ENCODE measurements around the gene RREB1.

The RREB1 gene

DNA sequence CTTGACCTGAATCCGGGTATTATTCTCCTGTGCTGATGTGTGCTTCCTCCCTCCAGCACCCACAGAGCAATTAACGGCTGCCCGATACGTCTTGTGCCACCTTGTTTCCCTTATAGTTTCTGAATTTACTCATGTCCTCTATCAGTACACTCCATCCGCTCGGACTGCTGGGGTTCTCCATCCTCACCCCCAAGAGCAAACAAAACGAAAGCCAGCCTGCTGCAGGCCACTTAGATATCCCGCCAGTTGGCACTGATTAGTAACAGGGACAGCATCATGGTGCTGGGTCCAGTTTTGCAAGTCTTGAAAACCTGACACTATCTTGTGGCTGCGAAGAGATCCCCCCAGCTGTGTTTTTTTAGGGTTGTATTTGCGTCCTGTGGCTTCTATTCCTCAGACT is 133.4 kb downstream of the RREB1 start:
- no peak for DNase-seq (ENCODE audit: low read depth in 2 of 3, low spot score in 2 of 3)

DNA sequence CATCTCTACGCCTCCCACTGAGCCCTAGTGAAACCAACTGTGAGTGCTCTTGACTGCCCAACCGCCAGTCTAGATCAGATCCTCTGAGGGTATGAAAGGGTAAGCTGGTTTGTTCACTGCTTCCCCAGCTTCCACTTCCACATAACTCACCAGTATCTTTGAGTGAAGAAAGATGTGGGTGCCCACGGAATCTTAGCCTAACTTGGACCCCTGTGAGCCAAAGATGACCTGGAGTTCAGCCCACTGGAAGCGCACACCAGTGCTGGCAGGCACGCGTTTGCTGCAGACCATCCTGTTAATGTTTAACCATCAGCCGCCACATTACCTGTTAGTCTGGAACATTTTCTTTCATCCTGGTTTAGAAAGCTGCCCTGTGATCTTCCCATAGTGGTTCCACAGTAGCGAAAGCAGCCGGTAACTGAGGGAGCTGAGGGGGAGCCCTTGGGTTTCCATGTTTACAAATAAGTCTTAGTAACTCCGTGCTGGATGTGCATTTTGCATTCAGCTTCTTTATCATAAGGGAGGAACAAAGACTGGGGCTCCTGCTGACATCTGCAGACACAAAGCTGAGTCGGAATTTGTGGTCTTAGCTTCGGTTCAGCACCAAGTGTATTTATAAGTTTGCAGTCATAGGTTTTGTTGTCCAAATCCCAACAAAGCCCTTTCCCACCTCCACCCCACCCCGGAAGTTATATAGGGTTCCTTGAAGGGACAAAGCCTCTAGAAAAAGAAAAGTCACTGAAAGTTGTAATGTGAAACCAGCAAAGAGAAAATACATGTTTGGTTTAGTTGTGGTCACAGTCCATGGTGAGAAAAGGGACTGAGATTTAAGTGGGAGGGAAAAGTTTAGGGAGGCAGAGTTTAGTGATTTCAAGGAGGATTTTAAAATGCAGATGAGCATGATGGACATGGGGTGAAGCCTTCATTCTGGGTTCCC is 134.2 kb downstream of the RREB1 start:
- no peak for DNase-seq (ENCODE audit: low read depth in 2 of 3, low spot score in 2 of 3)

DNA sequence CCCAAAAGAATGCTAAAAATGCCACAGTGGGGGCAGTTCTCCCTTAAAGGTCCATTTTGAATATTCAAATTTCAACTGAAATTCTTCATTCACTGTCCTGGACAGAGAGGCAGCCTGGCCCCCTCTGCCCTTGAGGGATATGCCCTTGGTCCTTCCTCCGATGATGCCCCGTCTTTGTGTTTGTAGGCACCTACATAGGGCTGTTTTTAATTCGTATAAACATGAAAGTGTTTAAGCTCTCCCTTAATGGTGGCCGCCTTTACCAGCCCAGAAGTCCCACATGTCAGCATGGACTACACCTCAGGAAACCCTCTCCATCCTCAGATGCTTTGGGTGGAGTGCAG is 135.0 kb downstream of the RREB1 start:
- no peak for DNase-seq (ENCODE audit: low read depth in 2 of 3, low spot score in 2 of 3)

DNA sequence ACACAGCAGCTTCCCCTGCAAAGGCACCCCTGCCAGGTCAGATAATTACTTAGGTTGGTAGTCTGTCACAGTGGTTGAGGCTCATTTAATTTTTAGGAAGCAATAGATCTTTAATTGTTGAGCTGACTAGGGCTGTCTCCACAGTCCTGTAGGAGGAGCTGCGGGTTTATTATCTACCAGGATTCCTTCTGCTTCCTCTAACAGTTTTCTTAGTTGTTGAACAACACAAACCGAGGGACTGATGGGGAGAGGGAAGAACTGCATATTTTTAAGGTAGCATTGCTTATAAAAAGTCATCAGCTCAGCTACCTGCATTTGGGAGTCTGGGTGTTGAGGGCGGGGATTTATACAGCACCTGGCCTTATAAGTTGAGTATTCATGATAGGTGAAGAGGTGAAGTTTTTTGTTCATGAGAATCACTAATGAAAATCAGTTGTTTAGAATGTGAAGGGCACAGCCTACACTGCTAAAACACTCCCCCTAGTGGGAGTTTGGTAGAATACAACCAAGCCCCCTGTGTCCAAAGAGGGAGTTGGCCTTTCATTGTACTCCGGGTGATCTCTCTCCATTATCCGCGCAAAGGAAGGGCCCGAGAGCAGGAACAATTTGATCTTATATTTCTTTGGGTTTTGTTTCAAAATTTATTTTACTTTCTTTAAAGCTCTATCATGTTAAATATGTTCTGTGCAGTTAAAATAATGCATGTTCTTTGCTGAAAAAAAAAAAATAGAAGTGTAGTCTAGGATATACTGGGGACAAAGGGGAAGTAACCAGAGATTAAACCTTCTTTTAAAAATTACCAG is 135.6 kb downstream of the RREB1 start:
- no peak for DNase-seq (ENCODE audit: low read depth in 2 of 3, low spot score in 2 of 3)

DNA sequence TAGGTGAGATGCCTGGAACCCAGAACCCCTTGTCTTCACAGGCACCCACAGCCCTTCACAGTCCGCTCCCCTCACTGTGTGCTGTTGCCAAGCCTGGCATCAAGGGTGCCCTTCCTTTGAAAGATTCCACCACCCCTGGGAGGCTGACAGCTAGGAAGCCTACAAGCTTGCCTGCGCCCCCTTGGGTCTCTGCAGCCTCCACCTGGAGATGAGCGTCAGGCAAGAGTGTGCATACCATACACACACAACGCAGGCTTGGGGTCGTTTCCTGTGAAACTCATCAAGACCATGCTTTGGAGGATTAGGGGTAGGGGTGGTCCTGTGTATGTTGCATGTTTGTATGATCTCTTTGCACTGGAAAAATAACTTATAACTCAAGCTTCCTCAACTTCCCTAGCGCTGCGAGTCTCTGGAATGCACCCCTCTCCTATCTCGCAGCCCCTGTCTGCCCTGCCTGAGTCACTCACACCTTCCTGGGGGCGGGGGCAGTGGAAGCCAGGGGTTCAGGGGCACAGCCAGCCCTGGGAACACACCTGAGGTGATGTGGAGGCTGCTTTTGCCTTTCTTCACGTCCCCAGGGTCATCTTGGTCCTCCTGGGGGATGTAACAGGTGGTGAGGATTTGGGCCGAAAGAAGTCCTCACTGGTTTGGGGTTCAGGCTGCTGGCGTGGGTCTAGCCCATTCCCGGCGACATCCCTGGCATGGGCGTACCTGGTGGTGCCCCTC is 138.1 kb downstream of the RREB1 start:
- DNase-seq (ENCODE audit: low read depth in 2 of 3, low spot score in 2 of 3) = no peak

DNA sequence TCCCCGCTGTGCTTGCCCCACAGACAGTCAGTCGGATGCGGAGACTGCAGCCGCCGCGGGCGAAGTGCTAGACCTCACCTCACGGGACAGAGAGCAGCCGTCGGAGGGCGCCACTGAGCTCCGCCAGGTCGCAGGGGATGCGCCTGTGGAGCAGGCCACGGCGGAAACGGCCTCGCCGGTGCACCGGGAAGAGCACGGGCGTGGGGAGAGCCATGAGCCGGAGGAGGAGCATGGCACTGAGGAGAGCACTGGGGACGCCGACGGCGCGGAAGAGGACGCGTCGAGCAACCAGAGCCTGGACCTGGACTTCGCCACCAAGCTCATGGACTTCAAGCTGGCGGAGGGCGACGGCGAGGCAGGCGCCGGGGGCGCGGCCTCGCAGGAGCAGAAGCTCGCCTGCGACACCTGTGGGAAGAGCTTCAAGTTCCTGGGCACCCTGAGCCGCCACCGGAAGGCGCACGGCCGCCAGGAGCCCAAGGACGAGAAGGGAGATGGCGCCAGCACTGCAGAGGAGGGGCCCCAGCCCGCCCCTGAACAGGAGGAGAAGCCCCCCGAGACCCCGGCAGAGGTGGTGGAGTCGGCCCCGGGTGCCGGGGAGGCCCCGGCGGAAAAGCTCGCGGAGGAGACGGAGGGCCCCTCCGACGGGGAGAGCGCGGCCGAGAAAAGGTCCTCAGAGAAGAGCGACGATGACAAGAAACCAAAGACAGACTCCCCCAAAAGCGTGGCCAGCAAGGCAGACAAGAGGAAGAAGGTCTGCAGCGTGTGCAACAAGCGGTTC is 138.8 kb downstream of the RREB1 start:
- DNase-seq (ENCODE audit: low read depth in 2 of 3, low spot score in 2 of 3) = no peak

DNA sequence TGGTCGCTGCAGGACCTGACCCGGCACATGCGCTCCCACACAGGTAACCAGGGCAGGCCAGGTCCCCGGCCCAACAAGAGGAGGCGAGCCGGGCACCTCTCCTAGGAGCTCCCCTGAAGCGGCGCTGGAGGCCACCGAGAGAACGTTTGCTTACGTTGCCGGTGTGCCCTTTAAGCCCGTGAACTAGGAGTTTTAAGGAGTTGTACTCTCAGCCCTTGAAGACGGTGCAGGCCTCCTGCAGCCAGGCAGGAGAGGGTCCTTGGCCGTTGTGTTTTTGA is 139.4 kb downstream of the RREB1 start:
- no peak for DNase-seq (ENCODE audit: low read depth in 2 of 3, low spot score in 2 of 3)

DNA sequence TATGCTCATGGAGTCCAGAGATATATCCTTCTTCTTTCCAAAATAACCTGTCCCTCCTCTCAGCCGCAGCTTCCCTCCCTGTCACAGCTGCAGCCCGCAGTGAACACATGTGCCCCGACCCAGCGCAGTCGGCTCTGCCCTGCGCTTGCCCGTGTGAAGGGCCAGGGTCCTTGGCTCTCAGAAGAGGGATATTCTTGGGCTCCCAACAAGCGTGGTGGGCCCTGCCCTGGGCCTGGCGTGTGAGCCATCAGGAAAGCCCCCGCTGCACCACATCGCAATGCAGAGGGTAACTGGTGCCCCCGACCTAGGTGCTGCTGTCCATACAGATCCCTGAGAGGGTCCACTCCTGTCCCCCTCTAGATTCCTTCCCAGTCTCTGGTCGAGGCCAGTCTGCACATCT is 140.1 kb downstream of the RREB1 start:
- DNase-seq (ENCODE audit: low read depth in 2 of 3, low spot score in 2 of 3) = no peak

DNA sequence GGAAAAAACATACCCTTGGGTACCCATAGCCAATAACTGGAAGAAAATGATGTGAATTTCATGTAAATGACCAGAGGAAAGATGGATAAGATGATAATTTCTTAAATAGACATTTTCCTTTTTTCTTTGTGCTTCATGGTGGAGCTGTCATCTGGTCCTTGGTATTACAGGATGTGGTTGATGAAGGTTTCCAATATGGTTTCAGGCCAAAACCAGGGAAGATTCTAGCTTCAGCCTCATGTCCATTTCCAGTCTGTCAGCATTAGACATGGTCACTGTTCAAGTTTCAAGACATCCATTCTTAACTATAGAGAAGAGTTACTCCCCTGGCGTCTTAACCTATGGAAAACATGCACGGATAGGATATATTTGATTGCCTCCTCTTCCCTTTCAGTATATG is 141.6 kb downstream of the RREB1 start:
- no peak for DNase-seq (ENCODE audit: low read depth in 2 of 3, low spot score in 2 of 3)

DNA sequence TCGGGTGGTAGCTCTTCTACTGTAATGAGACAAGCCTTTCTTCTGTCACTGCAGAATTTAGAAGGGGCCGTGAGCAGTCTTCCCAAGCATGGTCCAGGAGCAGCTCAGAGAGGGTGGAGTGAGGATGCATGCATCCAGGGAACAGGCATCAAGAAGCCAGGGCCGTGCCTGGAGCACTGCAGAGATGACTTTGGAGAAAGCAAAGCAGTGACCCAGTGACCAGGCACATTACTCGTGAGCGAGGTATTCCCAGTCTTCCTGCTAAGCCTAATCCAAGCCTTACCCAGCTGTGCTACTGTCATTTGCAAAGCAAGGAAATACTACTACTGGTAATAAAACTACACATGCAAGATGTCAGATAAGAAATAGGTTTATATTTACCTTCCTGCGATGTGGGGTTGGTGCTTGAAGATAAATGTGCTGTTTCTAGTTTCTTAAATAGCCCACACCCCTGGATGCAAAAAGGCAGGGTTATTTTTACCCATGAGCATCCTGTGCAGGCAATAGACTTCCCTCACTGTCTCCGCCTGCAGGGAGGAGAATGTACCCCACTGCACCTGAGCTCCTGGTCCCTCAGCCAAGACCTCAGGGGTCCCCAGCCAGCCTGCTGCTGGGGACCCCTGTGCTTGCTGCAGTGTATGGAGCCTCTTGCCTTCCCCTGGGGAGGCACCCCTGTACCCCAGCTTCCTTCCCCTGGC is 142.3 kb downstream of the RREB1 start:
- DNase-seq (ENCODE audit: low read depth in 2 of 3, low spot score in 2 of 3) = no peak

DNA sequence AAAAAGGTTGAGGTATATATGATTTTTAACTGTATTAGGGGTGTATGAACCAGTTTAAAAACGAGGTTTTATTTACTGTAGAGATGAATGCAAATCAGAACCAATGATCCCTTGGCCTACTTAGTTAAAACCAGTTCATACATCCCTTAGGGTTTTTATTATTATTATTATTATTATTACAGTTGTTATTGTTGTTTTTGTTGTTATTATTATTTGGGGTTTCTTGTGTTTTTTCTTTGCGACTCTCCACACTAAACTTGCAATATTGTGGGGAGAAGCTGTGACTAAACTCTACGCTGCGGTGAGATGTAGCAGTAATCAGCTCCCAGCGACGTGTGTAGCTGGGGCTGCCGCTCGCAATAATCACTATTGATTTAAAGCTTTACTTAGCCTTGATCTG is 143.1 kb downstream of the RREB1 start:
- no peak for DNase-seq (ENCODE audit: low read depth in 2 of 3, low spot score in 2 of 3)

DNA sequence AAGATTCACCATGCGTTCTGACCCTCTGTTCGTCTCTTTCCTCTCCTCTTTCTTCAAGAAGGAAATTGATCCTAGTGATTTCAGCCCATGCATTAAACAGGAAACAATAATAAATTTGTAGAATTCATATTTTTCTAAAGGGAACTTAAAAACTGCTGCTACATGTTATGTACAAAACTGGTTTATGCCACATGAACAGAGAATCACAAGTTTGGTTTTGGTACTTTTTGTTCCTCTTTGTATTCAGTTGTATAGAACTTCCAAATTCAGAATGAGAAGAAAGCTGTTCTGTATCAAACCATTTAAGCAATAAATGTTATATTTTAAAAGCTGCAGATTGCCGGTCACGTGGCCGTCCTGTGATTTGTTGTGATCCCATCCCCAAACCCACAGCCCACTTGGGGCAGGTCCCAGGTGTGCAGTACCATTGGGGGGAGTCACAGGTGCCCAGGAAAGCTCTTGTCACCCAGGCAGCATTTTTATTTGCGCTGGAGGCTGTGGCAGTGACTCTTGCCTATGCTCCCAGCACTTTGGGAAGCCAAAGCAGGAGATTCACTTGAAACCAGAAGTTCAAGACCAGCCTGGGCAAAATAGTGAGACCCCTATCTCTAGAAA is 144.0 kb downstream of the RREB1 start:
- DNase-seq (ENCODE audit: low read depth in 2 of 3, low spot score in 2 of 3) = no peak

DNA sequence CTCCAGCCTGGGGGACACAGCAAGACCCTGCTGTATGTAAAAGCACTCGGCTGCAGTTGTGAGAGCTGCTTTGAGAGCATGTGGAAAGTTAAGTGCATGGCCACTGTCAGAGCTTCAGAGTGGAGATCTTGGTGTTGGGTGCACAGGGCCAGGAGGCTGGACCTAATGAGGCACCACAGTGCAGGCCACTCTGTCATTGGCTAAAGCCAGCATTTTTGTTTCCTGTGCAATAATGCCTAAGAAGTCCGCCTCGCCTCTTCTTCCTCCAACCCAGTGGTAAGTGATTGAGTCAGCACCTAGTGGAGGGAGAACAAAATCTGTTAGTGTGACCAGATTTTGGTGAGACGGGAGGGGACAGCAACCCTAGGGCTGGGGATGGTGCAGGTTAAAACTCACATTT is 144.6 kb downstream of the RREB1 start:
- no peak for DNase-seq (ENCODE audit: low read depth in 2 of 3, low spot score in 2 of 3)

DNA sequence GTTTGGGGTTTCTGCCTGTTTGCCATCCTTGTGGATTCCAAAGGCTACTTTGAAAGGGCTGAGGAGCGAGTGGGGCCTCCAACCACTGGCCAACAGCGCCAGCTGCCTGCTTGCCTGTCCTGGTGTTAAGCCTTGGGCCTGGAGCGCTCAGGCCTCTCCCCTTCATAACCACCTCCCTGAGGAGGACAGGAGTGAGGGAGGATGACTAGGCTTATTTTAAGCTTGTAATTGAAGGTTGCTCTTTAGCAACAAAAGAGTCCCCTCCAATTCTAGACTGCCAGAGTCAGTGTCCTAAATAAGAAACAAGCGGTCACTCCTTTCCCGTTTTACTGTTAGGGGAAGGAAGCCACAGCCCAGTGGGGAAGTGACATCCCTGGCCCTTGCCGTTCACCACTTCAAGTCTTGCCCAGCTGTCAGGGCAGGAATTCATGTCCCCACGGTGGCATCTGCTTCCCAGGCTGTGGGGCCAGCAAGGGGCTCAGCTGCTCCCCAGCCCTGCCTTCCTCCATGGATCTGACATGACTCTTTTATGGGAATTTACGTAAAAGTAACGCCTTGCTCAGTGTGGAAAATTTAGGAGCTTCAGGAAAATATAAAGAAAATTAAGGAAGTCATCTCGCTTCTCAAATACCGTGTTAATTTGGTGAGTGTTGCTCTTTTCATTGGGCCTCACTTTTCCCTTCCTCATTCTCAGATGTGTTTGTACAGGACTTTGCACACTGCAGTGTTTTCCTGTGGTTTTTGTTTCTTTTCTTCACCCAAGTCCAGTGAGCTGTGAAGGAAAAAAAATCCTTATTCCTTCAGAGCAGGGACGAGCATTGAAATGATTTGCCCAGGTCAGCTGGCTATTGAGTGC is 147.4 kb downstream of the RREB1 start:
- DNase-seq (ENCODE audit: low read depth in 2 of 3, low spot score in 2 of 3) = no peak

DNA sequence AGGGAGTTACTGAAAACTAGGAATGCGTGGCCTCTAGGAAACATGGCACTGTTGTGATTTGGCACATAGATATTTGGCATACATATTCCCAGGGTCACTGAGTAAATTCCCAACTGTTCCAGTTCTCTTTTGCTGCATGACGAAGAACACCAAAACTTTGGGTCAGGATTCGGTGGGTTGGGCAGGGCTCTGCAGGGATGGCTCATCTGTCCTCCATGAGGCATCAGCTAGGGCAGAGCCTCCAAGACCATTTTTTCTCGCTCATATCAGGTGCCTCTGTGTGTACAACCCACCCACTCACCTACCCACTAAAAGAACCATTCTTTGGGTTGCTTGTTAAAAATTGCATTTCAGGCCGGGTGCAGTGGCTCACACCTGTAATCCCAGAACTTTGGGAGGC is 148.2 kb downstream of the RREB1 start:
- DNase-seq (ENCODE audit: low read depth in 2 of 3, low spot score in 2 of 3) = no peak

DNA sequence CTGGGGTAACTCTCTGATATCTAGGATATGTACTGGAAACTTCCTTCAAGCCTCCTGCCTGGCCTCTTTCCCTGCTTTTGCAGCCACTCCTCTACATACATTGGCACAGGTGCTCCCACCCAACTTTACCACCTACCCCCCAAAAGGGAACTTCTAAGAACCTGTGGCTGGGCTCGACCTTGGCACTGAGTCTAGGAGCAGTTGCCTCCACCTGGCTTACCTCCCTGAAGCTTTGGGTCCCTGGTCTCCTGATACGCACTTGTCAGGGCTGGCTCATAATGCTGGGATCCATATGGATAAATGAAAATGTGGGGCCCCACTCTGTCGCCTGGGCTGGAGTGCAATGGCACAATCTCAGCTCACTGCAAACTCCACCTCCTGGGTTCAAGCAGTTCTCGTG is 149.0 kb downstream of the RREB1 start:
- no peak for DNase-seq (ENCODE audit: low read depth in 2 of 3, low spot score in 2 of 3)

DNA sequence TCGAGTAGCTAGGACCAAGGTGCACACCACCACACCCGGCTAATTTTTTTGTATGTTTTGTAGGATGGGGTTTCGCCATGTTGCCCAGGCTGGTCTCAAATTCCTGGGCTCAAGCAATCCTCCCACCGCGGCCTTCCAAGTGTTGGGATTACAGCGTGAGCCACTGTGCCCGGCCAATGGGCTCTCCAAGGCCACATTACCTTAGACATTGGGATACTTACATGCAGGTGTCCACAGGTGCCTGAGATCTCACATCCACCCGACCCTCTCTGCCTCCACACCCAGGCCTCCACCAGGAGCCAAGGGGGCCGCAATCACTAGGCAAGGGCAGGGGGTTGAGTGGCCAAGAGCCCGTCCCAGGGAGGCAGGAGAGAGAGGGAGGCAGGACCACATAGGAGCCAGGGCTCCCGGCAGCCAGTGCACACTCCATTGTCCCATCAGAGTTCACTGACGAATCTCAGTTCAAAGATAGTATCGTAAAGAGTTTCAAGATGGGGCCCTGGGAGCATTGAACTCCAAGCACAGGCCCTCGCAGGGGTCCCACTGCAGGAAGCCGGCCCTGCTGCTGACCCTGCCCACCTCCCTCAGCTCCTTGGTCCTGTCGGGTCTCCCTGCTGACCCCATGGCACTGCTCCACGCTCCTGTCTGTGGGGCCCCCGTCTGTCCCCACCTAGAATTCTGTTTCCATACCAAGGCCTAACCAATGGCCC is 149.9 kb downstream of the RREB1 start:
- DNase-seq (ENCODE audit: low read depth in 2 of 3, low spot score in 2 of 3) = no peak

DNA sequence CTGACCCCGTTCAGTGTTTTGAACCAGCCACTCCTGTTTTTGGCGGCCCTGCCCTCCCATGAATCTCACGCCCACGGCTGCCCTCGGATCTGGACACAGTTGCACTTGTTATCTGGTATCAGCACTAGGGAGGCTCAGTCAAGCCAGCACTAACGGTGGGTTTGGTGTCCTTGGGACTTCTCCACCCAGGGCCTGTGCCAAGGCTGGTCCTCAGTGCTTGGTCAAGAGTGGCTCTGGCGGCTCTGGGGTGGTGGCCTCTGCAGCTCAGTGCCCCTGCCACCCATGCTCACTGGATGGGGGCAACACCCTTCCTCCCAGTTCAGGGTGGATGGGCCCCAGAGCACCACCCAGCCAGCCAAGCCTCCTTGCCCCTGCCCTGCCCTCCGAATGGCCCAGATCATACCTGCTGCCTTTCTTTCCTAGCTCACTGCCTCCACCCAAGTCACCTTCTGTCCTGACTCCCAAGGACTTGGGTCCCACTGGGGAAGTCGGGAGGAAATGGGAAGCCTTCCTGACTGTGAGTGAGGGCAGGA is 150.5 kb downstream of the RREB1 start:
- DNase-seq (ENCODE audit: low read depth in 2 of 3, low spot score in 2 of 3) = no peak

All from activated CD8-positive, alpha-beta memory T cell treated with anti-CD3 and anti-CD28 coated beads for 48 hours (primary cell).